Bronchial smooth muscle cell (primary cell): ENCODE measurements around the gene NEU3. TPM values are rescaled to one million over a fixed set of nuclear protein-coding genes. Genes with fewer than 3 reads are reported as not detected.

Experiments
- total RNA-seq: library from RNA; depleted of rRNA; stranded (reverse); fragments of >200 nt; gene quantifications from 2 replicates; pipeline ENCODE4 v1.2.1, GENCODE V29; 2014

Gene NEU3, protein sequence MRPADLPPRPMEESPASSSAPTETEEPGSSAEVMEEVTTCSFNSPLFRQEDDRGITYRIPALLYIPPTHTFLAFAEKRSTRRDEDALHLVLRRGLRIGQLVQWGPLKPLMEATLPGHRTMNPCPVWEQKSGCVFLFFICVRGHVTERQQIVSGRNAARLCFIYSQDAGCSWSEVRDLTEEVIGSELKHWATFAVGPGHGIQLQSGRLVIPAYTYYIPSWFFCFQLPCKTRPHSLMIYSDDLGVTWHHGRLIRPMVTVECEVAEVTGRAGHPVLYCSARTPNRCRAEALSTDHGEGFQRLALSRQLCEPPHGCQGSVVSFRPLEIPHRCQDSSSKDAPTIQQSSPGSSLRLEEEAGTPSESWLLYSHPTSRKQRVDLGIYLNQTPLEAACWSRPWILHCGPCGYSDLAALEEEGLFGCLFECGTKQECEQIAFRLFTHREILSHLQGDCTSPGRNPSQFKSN
- 4.4 and 5.0 TPM in 2 replicates for total RNA-seq

DNA sequence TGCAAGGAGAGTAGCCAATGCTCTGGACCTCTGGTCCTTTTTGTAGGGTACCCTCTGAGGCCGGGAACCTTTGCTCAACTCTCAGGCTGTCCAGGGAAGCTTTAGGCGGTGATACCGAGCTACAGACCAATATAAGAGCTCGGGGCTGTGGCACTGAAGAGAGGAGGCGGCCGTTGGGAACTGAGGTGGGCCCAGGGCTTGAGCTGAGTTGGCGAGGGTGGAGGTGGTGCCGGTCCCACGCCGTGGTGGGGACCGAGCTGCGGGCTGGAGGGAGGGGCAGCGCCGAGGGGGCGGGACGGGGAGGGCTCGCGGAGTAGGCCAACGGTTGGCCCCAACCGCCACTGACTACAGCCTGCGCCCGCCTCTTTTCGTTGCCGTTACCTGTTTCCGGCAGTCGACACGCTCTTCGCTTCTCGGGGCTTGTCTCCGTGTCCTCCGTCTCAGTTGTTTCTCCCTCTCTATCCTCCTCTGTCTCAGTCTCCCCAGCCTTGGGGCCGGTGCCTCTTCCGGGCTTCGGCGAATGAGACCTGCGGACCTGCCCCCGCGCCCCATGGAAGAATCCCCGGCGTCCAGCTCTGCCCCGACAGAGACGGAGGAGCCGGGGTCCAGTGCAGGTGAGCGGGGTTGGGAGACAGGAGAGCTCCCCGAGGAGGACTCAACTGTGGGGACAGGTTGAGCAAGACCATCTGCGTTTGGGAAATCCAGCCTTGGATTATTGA is at the start of gene NEU3:
TSS of gene NEU3 (plus strand) at position 393 of the 719 bp plus-strand sequence. CDS start at position 521, 128 bp downstream.

GRCh38 chr11:74948898-74949752 is 39.6 kb upstream of the NEU3 start, which contains the start of the genes SPCS2 and XRRA1:
Gene SPCS2, plus strand, starts transcription at chr11:74949266. Its CDS starts 20 bp downstream, at chr11:74949286.
Gene XRRA1, minus strand, starts transcription at chr11:74949091. Its CDS starts 8,213 bp downstream, at chr11:74940878.

Other genes with a start within 250 kb of the NEU3 start
- gene RNF169, start 240.1 kb upstream of the NEU3 start, total RNA-seq: 21.7 and 21.8 TPM in 2 replicates
- 5.3 and 11.7 TPM in 2 replicates for gene XRRA1, start 39.8 kb upstream of the NEU3 start, total RNA-seq
- 24.0 and 42.8 TPM in 2 replicates for gene SPCS2, start 39.7 kb upstream of the NEU3 start, total RNA-seq
- gene OR2AT4, start 107.9 kb downstream of the NEU3 start, total RNA-seq: not detected in 2 replicates
- not detected in 2 replicates for gene SLCO2B1, start 162.2 kb downstream of the NEU3 start, total RNA-seq